ENCODE measurements around the gene KATNAL1. TPM values are rescaled to one million over a fixed set of nuclear protein-coding genes. Genes with fewer than 3 reads are reported as not detected.

The KATNAL1 gene
- total and polyA plus RNA-seq, 12 donors: 1.5 to 17.9 (median 9.4) TPM

- no peaks in the 10 kb centered on the region for H3K27me3 ChIP-seq
- no peak overlapping the region for H3K4me3 ChIP-seq
- TF ChIP-seq POLR2A (IDR thresholded peaks at IDR 0.05): no peak
- TF ChIP-seq, protein P1, sequence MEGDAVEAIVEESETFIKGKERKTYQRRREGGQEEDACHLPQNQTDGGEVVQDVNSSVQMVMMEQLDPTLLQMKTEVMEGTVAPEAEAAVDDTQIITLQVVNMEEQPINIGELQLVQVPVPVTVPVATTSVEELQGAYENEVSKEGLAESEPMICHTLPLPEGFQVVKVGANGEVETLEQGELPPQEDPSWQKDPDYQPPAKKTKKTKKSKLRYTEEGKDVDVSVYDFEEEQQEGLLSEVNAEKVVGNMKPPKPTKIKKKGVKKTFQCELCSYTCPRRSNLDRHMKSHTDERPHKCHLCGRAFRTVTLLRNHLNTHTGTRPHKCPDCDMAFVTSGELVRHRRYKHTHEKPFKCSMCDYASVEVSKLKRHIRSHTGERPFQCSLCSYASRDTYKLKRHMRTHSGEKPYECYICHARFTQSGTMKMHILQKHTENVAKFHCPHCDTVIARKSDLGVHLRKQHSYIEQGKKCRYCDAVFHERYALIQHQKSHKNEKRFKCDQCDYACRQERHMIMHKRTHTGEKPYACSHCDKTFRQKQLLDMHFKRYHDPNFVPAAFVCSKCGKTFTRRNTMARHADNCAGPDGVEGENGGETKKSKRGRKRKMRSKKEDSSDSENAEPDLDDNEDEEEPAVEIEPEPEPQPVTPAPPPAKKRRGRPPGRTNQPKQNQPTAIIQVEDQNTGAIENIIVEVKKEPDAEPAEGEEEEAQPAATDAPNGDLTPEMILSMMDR (IDR thresholded peaks at IDR 0.05): no peak
- DNase-seq: peak in 1 of 7 donors; percentile 13
- no peak overlapping the region for H3K27ac ChIP-seq
- 75 to 87% (median 83%) methylated on average over 15 to 17 of the region's 17 CpGs for WGBS, 4 donors
- H3K36me3 ChIP-seq (replicated peaks in 1 of 2): no peaks in the 10 kb centered on the region
- H3K4me1 ChIP-seq (replicated peaks in 1 of 2): no peaks in the 10 kb centered on the region
- H3K9me3 ChIP-seq (replicated peaks in 1 of 3): no peaks in the 10 kb centered on the region
- intact Hi-C loops (cut with DNase I): no loop called here
Observed at GRCh38 chr13:30354493-30355383, 47.4 kb upstream of the KATNAL1 start.

- TF ChIP-seq, protein P1 (IDR thresholded peaks at IDR 0.05): no peak
- no peak for TF ChIP-seq POLR2A (IDR thresholded peaks at IDR 0.05)
- 84 to 93% (median 85%) methylated on average over 4 of the region's 4 CpGs for WGBS, 4 donors
- Histone ChIP-seq H3K27ac (no peak overlapping the region), H3K27me3 (no peaks in the 10 kb centered on the region), H3K36me3 (replicated peaks in 1 of 2) (no peaks in the 10 kb centered on the region), H3K4me1 (replicated peaks in 1 of 2) (no peaks in the 10 kb centered on the region), H3K4me3 (no peak overlapping the region), H3K9me3 (replicated peaks in 1 of 3) (no peaks in the 10 kb centered on the region)
- intact Hi-C loops (cut with DNase I): no loop called here
- no peak for DNase-seq
Observed at GRCh38 chr13:30353471-30354215, 46.3 kb upstream of the KATNAL1 start.

DNA sequence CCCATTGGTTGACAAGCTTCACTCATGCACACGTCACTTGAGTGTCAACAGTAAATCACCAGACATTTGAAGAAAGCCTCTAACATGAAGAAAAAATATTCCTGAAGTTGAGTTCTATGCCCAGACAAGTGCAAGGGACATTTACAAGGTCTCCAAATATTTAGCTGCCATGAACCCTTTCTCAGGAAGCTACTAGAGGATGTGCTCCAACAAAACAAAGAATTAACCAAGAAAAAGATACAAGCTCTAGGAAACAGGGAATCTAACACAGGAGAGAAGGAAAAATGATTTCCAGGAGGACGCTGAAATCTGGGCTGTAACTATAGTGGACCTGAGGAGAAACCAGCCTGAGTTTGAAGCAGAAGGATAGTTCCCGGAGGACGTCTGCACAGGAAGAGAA is 45.7 kb upstream of the KATNAL1 start:
- no peak overlapping the region for H3K4me3 ChIP-seq
- TF ChIP-seq POLR2A (IDR thresholded peaks at IDR 0.05): no peak
- TF ChIP-seq, protein P1 (IDR thresholded peaks at IDR 0.05): no peak

GRCh38 chr13:30352121-30352520 is 44.8 kb upstream of the KATNAL1 start:
- no peak for DNase-seq
- WGBS, 4 donors: 75 to 100% (median 79%) methylated on average over 2 of the region's 2 CpGs
- H3K27me3 ChIP-seq: no peaks in the 10 kb centered on the region
- no peak overlapping the region for H3K4me3 ChIP-seq
- intact Hi-C loops (cut with DNase I): no loop called here
- TF ChIP-seq, protein P1 (IDR thresholded peaks at IDR 0.05): no peak
- no peak for TF ChIP-seq POLR2A (IDR thresholded peaks at IDR 0.05)
- no peaks in the 10 kb centered on the region for H3K36me3 ChIP-seq (replicated peaks in 1 of 2)
- no peaks in the 10 kb centered on the region for H3K9me3 ChIP-seq (replicated peaks in 1 of 3)
- H3K27ac ChIP-seq: no peak overlapping the region
- no peaks in the 10 kb centered on the region for H3K4me1 ChIP-seq (replicated peaks in 1 of 2)

More for the DNA sequence above, 45.7 kb upstream of the KATNAL1 start:
- Histone ChIP-seq H3K27ac (no peak overlapping the region), H3K9me3 (replicated peaks in 1 of 3) (no peaks in the 10 kb centered on the region), H3K36me3 (replicated peaks in 1 of 2) (no peaks in the 10 kb centered on the region), H3K27me3 (no peaks in the 10 kb centered on the region), H3K4me1 (replicated peaks in 1 of 2) (no peaks in the 10 kb centered on the region)
- 93 to 96% (median 95%) methylated on average over 4 of the region's 4 CpGs for WGBS, 4 donors
- intact Hi-C loops (cut with DNase I): no loop called here
- DNase-seq: no peak
